OCI-LY3 (cell line): ENCODE results near the gene RBM20.

ENCODE experiments used
- CTCF ChIP-seq: fragments of 200-600, 300-600 bp; sonication (generic); IDR thresholded peaks from 2 replicates; pipeline ENCODE4 v1.5.1; 2014; ENCODE audit warnings: antibody characterized with exemption, low read length, low read depth
- EZH2phosphoT487 ChIP-seq: fragments of 200-600 bp; shearing (Covaris generic); IDR thresholded peaks from 2 replicates; pipeline ENCODE4 v1.6.1; 2018; ENCODE audit warnings: antibody characterized with exemption, mixed run types, low read depth

GRCh38 chr10:110680273-110681020 lies 36.3 kb downstream of the RBM20 start:
- TF ChIP-seq CTCF (no peak), EZH2phosphoT487 (no peak)
